ENCODE measurements around the gene TACC2.

Gene TACC2

GRCh38 chr10:122121059-122121458 is 132.1 kb downstream of the TACC2 start:
- no peak for DNase-seq (ENCODE audit: low spot score)

GRCh38 chr10:122122493-122122892 is 133.5 kb downstream of the TACC2 start:
- DNase-seq (ENCODE audit: low spot score) = no peak

DNA sequence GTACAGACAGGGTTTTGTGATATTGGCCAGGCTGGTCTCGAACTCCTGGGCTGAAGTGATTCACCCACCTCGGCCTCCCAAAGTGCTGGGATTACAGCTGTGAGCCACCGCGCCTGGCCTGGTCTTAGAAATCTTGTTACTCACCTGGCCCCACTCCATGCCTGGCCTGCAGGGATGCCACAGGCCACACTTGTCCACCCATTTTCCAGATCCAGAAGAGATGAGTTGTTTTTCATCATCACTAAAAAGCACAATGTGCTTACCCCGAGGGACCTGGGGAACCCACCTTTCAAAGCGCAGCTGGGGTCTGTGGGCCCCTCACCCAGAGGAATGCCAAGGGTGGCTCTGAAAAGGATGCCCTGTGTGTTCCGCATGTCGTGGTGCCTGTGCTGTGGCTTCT is 134.2 kb downstream of the TACC2 start:
- DNase-seq (ENCODE audit: low spot score) = no peak

DNA sequence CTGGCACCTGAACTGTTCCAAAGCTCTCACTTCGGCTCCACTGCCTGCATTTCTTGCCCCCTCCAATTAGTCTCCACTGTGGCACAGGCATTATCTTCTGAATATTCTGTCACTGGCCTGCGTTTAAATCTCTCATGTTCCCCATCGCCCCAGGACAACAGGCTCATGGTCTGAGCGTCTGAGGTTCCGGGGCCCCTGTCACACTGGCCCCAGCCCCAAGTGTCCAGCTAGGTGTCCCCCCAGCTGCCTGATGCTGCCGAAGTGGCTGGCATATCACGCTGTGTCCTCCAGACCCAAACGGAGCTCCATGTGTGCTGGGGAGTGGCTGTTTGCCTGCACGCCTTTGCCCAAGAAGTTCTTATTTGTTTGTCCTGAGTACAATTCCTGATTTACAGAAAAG is 135.4 kb downstream of the TACC2 start:
- no peak for DNase-seq (ENCODE audit: low spot score)

DNA sequence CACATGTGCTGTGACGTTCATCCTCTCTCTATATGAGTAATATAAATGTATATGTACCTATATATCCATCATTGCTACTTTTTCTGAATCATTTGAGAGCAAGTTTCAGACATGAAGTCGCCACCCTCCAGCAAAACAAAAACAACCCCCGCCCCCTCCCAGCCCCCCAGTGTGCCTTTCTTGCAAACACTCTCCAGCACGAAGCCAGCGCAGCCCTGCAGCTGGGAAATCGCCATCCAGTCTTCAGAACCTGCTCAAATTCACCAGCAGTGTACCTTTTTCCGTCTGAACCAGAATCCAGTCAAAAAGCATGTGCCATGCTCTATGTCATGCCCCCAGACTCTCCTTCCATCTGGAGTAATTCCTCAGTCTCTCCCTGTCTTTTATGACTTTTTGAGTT is 135.8 kb downstream of the TACC2 start:
- DNase-seq (ENCODE audit: low spot score) = no peak

DNA sequence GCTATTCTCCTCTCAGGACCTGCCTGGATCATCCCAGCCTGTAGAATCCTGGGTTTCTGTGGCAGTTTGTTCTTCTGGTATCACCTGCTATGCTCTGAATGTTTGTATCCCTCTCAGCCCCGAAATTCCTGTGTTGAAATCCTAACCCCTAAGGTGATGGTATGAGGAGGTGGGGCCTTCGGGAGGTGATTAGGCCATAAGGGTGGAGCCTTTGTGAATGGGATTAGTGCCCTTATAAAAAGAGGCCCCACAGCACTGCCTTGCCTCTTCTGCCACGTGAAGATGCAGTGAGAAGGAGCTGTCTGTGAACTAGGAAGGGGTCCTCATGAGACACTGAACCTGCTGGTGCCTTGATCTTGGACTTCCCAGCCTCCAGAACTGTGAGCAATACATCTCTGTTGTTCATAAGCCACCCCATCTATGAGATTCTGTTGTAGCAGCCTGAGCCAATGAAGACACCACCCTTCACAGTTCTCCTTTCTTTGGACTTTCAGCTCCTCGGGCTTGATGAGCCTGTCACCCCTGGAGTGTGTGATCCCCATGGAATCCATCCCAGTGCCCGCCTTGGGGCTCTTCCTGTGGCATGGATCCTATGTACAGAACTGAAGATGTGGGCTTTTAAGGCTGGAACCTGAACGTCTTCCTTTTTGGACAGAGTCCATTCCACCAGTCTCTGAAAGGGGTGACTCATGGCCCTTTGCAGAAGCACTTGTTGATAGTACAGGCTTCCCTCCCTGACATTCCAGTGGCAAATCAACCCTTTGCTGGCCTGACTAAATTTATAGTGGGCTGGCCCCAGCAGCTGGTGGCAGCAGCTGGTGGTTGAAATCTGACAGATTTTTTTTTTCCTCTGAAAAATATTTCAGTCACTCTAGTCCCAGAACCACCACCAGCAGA is 138.0 kb downstream of the TACC2 start:
- no peak for DNase-seq (ENCODE audit: low spot score)

DNA sequence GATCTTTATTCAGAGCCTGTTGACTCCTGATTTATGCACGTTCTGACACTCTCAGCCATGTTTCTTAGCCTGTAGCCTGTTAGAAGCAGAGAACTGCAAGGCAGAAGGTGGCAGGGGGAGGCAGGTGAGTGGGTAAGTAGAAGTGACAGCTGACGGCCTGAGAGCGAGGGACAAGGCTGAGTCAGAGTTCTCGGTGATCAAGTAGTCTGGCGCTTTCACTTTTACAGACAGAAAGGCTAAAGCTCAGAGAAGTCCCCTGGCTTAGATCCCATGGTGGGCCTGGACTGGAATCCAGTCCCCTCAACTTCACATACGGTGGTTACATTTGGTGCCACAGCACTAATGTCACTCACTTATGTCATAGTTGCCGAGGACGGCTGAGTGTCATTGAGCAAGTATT is 139.0 kb downstream of the TACC2 start:
- DNase-seq (ENCODE audit: low spot score) = no peak

DNA sequence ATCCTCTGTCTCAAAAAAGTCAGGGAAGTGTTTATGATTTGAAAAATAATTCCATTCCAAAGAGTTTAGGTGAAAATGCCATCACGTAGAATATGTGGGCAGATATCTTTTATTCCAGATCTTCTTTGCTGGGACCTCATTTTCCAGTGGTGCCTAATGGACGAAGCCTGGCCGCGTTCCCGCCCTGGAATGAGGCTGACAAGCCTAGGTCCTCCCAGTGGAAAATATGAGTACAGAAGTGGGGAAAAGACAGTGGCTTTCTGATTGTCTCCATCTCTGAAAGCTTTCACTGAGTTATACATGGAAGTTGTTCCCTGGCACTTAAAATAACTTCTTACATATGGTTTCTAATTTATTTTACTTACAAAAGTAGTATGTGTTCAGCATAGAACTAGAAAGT is 139.4 kb downstream of the TACC2 start:
- no peak for DNase-seq (ENCODE audit: low spot score)

GRCh38 chr10:122130474-122131110 is 141.6 kb downstream of the TACC2 start:
- DNase-seq (ENCODE audit: low spot score) = no peak

GRCh38 chr10:122132331-122132755 is 143.4 kb downstream of the TACC2 start:
- no peak for DNase-seq (ENCODE audit: low spot score)

DNA sequence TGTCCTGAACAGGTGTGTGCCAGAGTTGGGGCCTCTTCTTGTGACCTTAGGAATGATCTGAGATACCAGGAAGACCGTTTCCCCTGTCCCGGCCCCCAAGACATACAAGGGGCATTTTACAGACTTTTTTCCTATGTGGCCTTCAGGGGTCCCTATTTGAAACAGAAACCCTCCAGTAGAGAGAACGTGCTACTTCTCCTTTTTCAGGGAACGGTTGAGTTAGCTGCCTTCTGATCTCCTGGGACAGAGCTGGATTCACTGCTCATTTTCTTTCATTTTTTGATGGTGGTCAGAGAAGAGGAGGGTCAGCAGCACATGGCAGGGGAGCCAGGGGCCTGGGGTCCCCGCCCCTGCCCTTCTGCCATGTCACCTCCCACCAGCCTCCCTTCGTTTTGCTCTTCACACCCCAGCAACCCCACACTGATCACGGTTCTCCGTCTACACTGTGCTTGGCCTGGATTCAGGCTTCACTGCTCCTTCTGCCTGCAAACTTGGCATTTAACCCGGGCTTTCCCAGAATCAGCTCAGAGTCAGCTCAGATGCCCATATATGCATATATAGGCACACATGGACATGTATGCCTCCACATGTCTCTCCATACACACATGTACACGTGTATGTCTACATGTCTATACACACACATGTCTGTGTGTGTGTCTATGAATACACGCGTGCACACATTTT is 144.1 kb downstream of the TACC2 start:
- DNase-seq (ENCODE audit: low spot score) = no peak

DNA sequence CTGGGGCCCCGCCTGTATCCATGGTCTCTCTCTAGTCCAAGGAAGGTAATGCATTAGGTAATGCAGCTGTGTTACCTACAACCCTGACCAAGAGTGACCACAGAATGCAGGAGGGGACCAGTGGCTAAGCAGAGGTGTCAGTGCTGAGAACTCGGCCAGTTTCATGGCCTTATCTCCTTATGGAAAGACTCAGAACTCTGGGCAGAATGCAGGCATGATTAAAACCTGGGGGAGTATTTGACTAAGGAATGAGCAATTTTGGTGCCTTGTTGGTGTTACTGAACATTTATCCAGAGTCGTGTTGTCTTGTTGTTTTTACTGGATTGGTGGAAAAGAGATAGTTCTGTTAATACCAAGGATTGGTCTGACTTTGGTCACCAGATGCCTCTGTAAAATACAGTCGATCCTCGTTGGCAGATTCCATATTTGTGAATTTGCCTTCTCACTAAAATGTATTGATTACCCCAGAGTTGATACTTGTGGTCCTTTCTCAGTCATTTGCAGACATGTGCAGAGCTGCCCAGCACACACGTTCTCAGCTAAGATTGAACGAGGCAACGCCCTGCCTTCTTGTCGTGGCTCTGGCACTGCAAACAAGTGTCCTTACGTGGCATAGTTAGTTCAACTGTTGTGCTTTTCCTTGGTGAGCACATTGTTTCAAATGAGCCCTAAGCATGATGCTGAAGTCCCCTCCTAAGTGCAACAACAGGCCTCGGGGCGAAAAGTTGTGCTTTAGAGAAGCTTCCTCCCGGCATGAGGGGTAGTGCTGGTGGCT is 146.5 kb downstream of the TACC2 start:
- no peak for DNase-seq (ENCODE audit: low spot score)

GRCh38 chr10:122138831-122139625 is 150.1 kb downstream of the TACC2 start:
- no peak for DNase-seq (ENCODE audit: low spot score)

- no peak for DNase-seq (ENCODE audit: low spot score)
These were observed 150.7 kb downstream of the TACC2 start for GRCh38 chr10:122139627-122140170.

- no peak for DNase-seq (ENCODE audit: low spot score)
These were observed 151.5 kb downstream of the TACC2 start for GRCh38 chr10:122140461-122140902.

DNA sequence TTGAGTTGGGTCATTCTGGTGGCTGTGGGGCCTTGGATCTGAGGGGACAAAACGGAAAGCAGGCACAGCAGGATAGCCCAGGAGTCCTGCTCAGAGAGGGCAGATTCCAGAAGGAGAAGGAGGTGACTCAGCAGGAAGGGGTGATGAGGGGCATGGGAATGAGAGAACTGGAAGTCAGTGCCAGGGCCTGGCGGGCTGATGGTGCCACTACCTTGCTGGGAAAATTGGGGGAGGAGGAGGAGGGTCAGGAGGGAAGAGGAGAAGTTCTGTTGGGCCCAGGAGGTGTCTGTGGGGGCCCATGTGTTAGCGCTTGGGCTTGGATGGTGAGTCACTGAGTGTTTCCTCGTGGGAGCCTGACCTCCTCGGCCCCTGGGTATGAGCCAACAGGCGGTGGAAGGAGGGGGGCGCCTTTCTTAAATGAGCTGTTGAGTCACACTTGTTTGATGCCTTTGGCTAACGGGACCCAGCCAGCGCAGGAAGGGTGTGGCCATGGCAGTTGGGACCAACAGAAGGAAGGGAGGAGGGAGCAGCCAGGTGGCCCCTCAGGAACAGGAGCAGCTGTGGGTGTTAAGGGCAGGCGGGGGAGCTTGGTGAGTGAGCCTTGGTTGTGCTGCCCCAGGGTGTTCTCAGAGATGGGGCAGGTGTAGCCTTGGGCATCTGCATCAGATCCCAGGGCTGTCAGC is 152.1 kb downstream of the TACC2 start:
- DNase-seq (ENCODE audit: low spot score) = no peak

DNA sequence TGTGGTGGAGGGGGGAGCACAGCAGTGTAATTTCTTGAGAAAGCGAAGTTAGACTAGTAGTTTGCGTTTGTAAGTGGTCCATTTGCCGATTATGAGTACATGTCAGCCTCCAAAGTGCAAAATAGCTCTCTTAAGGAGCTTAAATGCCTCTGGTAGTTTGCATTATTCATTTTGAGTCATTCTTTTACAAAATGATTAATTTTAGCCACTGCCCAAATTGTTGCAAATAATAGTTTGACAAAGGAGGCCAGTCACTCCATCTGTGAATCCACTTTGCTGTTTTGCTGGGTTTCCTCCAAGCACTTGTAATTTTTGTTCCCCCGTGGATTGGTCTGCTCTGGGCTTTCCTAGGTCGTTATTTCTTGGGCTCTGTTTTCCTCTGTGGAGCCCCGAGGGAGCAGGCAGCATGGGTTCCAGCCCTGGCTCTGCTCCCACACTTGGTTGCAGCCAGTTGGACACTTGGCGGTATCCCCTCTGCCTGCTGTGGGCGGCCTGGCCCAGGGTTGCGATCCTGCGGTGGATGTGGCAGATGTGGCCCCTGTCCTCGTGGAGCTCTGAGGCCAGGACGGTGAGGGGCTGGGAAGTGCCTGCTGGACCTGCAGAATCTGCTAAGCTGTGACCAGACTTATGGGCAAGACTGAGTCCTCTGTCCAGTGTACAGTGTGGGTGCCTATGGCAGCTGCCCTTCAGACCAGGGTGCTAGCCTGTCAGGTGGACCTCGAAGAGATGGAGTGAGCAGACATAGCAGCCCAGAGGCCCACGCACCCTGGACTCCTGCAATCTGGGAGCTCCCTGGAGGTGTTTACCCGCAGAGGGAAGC is 153.1 kb downstream of the TACC2 start:
- no peak for DNase-seq (ENCODE audit: low spot score)

DNA sequence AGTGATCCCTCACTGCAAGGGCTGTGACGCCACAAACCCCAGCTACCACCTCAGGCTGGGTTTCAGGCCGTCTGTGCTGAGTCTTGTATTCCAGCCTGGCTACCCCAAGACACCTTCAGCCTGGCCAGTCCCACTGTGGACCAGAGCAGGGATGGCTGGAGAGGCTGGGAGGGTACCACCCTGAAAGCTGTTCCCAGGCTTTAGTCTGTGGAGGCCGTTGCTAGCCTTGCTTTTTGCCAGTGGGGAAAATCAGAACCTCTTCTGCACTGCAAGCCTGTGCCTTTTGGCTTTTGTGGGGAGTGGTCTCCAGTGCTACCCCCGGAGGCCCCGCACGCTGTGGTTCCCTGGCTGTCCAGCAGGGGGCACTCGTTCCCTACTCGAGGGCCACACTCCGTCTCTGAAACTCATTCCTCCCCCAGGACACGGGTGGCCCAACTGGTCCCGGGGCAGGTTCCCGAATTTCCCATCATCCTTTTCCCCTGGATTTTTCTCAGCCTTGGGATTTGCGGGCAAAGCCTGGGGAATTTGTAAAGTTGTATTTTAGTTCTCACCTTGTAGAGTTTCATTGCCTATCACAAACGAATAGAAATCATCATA is 153.8 kb downstream of the TACC2 start:
- peak; percentile 63 for DNase-seq (ENCODE audit: low spot score)

DNA sequence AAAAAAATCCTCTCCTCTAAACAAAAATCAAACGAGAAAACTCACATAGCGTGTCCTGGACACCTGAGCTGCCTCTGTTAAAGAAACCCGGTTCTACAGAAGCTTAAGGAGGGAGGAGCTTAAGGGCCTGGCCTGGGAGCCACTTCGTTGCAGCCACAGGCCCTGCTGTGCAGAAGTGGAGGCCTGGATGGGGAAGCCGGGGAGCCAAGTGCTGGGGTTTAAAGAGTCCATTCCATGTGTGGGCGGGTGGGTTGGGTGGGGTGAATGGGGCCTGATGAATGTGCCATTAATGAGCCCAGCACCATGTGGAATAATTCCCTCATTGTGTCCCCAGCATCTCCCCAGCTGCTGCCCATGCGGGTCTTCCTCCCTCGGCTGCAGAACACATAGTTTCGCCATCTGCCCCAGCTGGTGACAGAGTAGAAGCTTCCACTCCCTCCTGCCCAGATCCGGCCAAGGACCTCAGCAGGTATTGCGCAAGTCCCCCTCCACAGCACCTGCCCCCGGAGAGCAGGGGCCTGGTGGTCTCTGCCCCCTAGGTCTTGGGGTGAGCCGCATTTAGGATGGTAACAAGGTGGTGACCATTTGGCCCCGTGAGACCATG is 154.4 kb downstream of the TACC2 start:
- DNase-seq (ENCODE audit: low spot score) = peak; percentile 85
